Rectal smooth muscle tissue (tissue), 1 donor: ENCODE measurements around the gene PNPO.
"Not testable (repeated sequence)": the region's sequence is repeated elsewhere in the genome, so short reads cannot be mapped to it uniquely, and the experiment has no call there.

ENCODE experiments used
- H3K27ac ChIP-seq: one replicate; pipeline ENCODE4 v1.7.0; 2013; ENCODE audit warnings: low read depth, low read length, inconsistent platforms
- H3K27me3 ChIP-seq: one replicate; pipeline ENCODE4 v1.7.0; 2013; ENCODE audit warnings: low read length; ENCODE audit not compliant: control insufficient read depth, insufficient read depth
- H3K36me3 ChIP-seq: one replicate; pipeline ENCODE4 v1.7.0; 2013; ENCODE audit warnings: low read length; ENCODE audit not compliant: control insufficient read depth, insufficient read depth
- H3K4me1 ChIP-seq: one replicate; pipeline ENCODE4 v1.7.0; 2013; ENCODE audit warnings: low read length; ENCODE audit not compliant: control insufficient read depth, insufficient read depth
- H3K4me3 ChIP-seq: one replicate; pipeline ENCODE4 v1.7.0; 2013; ENCODE audit warnings: low read length
- H3K9ac ChIP-seq: one replicate; pipeline ENCODE4 v1.7.0; 2013; ENCODE audit warnings: low read length

The PNPO gene

GRCh38 chr17:47905221-47905733 lies 36.1 kb upstream of the PNPO start:
- no peak overlapping the region for H3K9ac ChIP-seq

GRCh38 chr17:47906443-47906842 lies 34.9 kb upstream of the PNPO start:
- peak overlapping the region; percentile 91 for H3K27ac ChIP-seq
- H3K27me3 ChIP-seq = no peaks in the 10 kb centered on the region
- peaks cover 36% of the 10 kb centered on the region for H3K4me1 ChIP-seq
- H3K9ac ChIP-seq = no peak overlapping the region
- no peak overlapping the region for H3K4me3 ChIP-seq
- H3K36me3 ChIP-seq = no peaks in the 10 kb centered on the region

More at GRCh38 chr17:47905221-47905733, 36.1 kb upstream of the PNPO start:
- Histone ChIP-seq H3K36me3 (no peaks in the 10 kb centered on the region), H3K27me3 (no peaks in the 10 kb centered on the region), H3K4me1 (peaks cover 36% of the 10 kb centered on the region), H3K4me3 (peak overlapping the region; percentile 40), H3K27ac (peak overlapping the region; percentile 91)

- Histone ChIP-seq H3K4me1 (peaks cover 36% of the 10 kb centered on the region), H3K27ac (peak overlapping the region; percentile 4), H3K27me3 (no peaks in the 10 kb centered on the region), H3K4me3 (no peak overlapping the region), H3K36me3 (no peaks in the 10 kb centered on the region), H3K9ac (no peak overlapping the region)
These were observed 33.3 kb upstream of the PNPO start for GRCh38 chr17:47907932-47908562.

GRCh38 chr17:47913050-47913449 lies 28.3 kb upstream of the PNPO start:
- H3K9ac ChIP-seq = no peak overlapping the region
- H3K4me1 ChIP-seq = peaks cover 8% of the 10 kb centered on the region
- H3K27me3 ChIP-seq = no peaks in the 10 kb centered on the region
- H3K27ac ChIP-seq = no peak overlapping the region
- no peak overlapping the region for H3K4me3 ChIP-seq
- H3K36me3 ChIP-seq = peaks cover 11% of the 10 kb centered on the region

- Histone ChIP-seq H3K27me3 (no peaks in the 10 kb centered on the region), H3K27ac (no peak overlapping the region), H3K4me3 (no peak overlapping the region), H3K9ac (no peak overlapping the region), H3K36me3 (peaks cover 11% of the 10 kb centered on the region), H3K4me1 (peaks cover 6% of the 10 kb centered on the region)
These were observed 26.9 kb upstream of the PNPO start for GRCh38 chr17:47914306-47914948.

- Histone ChIP-seq H3K36me3 (peaks cover 11% of the 10 kb centered on the region), H3K27ac (peak overlapping the region; percentile 25), H3K9ac (no peak overlapping the region), H3K27me3 (no peaks in the 10 kb centered on the region), H3K4me3 (no peak overlapping the region), H3K4me1 (peaks cover 6% of the 10 kb centered on the region)
These were observed 25.5 kb upstream of the PNPO start for GRCh38 chr17:47915776-47916398.

- Histone ChIP-seq H3K4me3 (no peak overlapping the region), H3K36me3 (peaks cover 11% of the 10 kb centered on the region), H3K27ac (peak overlapping the region; percentile 25), H3K4me1 (peaks cover 6% of the 10 kb centered on the region), H3K9ac (no peak overlapping the region), H3K27me3 (no peaks in the 10 kb centered on the region)
These were observed 24.7 kb upstream of the PNPO start for GRCh38 chr17:47916489-47917208.

GRCh38 chr17:47917581-47917980 lies 23.8 kb upstream of the PNPO start:
- H3K36me3 ChIP-seq = peaks cover 11% of the 10 kb centered on the region

GRCh38 chr17:47918006-47918405 lies 23.4 kb upstream of the PNPO start:
- Histone ChIP-seq H3K9ac (no peak overlapping the region), H3K4me1 (peaks cover 6% of the 10 kb centered on the region), H3K27ac (no peak overlapping the region), H3K4me3 (no peak overlapping the region), H3K36me3 (peaks cover 13% of the 10 kb centered on the region), H3K27me3 (no peaks in the 10 kb centered on the region)

More at GRCh38 chr17:47917581-47917980, 23.8 kb upstream of the PNPO start:
- no peak overlapping the region for H3K27ac ChIP-seq
- H3K4me1 ChIP-seq = peaks cover 6% of the 10 kb centered on the region
- H3K9ac ChIP-seq = no peak overlapping the region
- H3K27me3 ChIP-seq = no peaks in the 10 kb centered on the region
- H3K4me3 ChIP-seq = no peak overlapping the region

GRCh38 chr17:47918991-47919390 lies 22.4 kb upstream of the PNPO start:
- peaks cover 17% of the 10 kb centered on the region for H3K36me3 ChIP-seq

GRCh38 chr17:47919889-47920288 lies 21.5 kb upstream of the PNPO start:
- not testable (repeated sequence) for H3K9ac ChIP-seq, H3K27ac ChIP-seq, H3K27me3 ChIP-seq, H3K4me1 ChIP-seq, H3K4me3 ChIP-seq
- H3K36me3 ChIP-seq = peaks cover 24% of the 10 kb centered on the region

More at GRCh38 chr17:47918991-47919390, 22.4 kb upstream of the PNPO start:
- H3K9ac ChIP-seq = no peak overlapping the region
- no peaks in the 10 kb centered on the region for H3K27me3 ChIP-seq
- no peak overlapping the region for H3K27ac ChIP-seq
- H3K4me3 ChIP-seq = no peak overlapping the region
- H3K4me1 ChIP-seq = peaks cover 6% of the 10 kb centered on the region
